Natural killer cell (primary cell): ENCODE data around the gene MOCS2. TPM values are rescaled to one million over a fixed set of nuclear protein-coding genes. Genes with fewer than 3 reads are reported as not detected.

ENCODE experiments used
- ATAC-seq, 3 donors: fragments of 150-1000 bp in 2 of 3; fragments of 200-7000 bp in 1 of 3; cut with Tn5 transposase; 1 replicate in 1 of 3; 2 replicates in 2 of 3; pipeline ENCODE4 v1.10.0; 2021; ENCODE audit warnings: mild to moderate bottlenecking in 2 of 3, moderate library complexity in 2 of 3
- DNase-seq, 2 donors: peaks; one replicate each; pipeline versions ENCODE4 v3.0.0 to v3.0.0-alpha.2; 2013 to 2021; ENCODE audit warnings: mixed read lengths in 1 of 2
- H3K27ac ChIP-seq: one replicate; pipeline ENCODE4 v1.5.1; 2013; ENCODE audit warnings: mild to moderate bottlenecking, low read length
- H3K27me3 ChIP-seq: one replicate; pipeline ENCODE4 v1.6.1; 2013; ENCODE audit warnings: low read length; ENCODE audit not compliant: control insufficient read depth, insufficient read depth
- H3K36me3 ChIP-seq: one replicate; pipeline ENCODE4 v1.6.1; 2013; ENCODE audit warnings: low read length; ENCODE audit not compliant: control insufficient read depth, insufficient read depth
- H3K4me1 ChIP-seq: one replicate; pipeline ENCODE4 v1.6.1; 2013; ENCODE audit warnings: low read length; ENCODE audit not compliant: control insufficient read depth, insufficient read depth
- H3K4me3 ChIP-seq: one replicate; pipeline ENCODE4 v1.5.1; 2013; ENCODE audit warnings: low read length
- H3K9me3 ChIP-seq: one replicate; pipeline ENCODE4 v1.6.1; 2013; ENCODE audit warnings: low read length; ENCODE audit not compliant: control insufficient read depth, insufficient read depth
- H3K27ac Mint-ChIP-seq, 2 donors: one replicate each; pipeline ENCODE4 v1.8.0; 2022; ENCODE audit warnings: mild to moderate bottlenecking in 2 of 2, mixed read lengths in 2 of 2, moderate library complexity in 1 of 2
- H3K27me3 Mint-ChIP-seq, 2 donors: one replicate each; pipeline ENCODE4 v1.8.0; 2022; ENCODE audit warnings: low read depth in 2 of 2, mixed read lengths in 2 of 2
- H3K36me3 Mint-ChIP-seq: one replicate; pipeline ENCODE4 v1.8.0; 2022; ENCODE audit warnings: mixed read lengths
- H3K4me1 Mint-ChIP-seq, 2 donors: one replicate each; pipeline ENCODE4 v1.8.0; 2022; ENCODE audit warnings: mixed read lengths in 2 of 2
- H3K4me3 Mint-ChIP-seq: one replicate; pipeline ENCODE4 v1.8.0; 2022; ENCODE audit warnings: mild to moderate bottlenecking, moderate library complexity, mixed read lengths
- H3K9me3 Mint-ChIP-seq, 2 donors: one replicate each; pipeline ENCODE4 v1.8.0; 2022; ENCODE audit warnings: mixed read lengths in 2 of 2
- CTCF ChIP-seq: fragments of 200-600 bp; IDR thresholded peaks from one replicate; pipeline ENCODE4 v1.8.0; 2022; ENCODE audit warnings: antibody characterized with exemption
- WGBS: methylation state at CpG from one replicate; pipeline ENCODE4 v1.1.7; 2013; ENCODE audit warnings: missing lambda C conversion rate; ENCODE audit not compliant: insufficient coverage; 5-methylcytosine and 5-hydroxymethylcytosine counted together
- intact Hi-C: fragments of 100-400 bp; cut with micrococcal nuclease; formaldehyde crosslinking; loops from one replicate; pipeline ENCODE4 v1.14.2; 2022
- total RNA-seq, 4 donors: library from RNA; stranded (reverse); fragments of 120-200 nt in 1 of 4; gene quantifications; one replicate each; pipeline versions ENCODE4 v1.2.3 to v1.2.4, GENCODE V29; 2013 to 2022

MOCS2 gene, protein sequence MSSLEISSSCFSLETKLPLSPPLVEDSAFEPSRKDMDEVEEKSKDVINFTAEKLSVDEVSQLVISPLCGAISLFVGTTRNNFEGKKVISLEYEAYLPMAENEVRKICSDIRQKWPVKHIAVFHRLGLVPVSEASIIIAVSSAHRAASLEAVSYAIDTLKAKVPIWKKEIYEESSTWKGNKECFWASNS
- 10 to 100 TPM; 13.8 to 15.9 (median 14.7) TPM for total RNA-seq
- total RNA-seq (2013): 28.0 TPM

DNA sequence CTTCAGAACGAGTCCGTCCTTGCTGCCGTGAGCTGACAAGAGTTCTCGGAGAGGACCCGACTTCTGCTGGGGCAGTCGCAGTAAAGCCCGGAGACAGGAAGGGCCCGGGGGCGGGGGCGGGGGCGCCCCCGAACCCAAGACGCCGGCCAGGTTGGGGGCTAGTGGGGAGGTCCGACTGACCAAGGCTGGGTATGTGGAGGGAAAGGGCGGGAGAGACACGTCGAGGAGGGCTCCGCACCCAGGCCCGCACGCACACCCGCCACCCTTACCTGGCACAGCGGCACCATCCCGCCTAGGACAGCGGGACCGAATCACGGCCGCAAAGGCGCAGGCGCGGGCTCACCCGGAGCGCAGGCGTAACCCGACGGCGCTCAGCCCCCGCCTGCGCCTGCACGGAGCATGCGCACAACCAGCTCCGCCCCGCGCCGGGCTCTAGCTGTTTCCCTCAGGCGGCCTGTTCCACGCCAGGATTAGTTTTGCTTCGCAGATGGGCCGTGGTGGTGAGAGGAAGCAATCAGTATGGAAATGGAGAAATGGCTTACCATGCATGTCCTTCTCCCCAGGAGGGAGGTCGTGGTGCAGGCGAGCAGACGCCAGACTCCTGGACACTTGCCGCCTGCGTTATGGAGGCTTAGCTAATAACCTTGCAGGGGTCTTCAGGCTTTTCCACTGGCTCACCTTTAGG lies at the start of gene MOCS2:
Gene MOCS2 (minus strand): TSS at position 315 of the 685 bp plus-strand sequence. CDS start 2,583 bp downstream, outside the sequence.
- 2% methylated on average over 54 of the region's 54 CpGs for WGBS
- H3K4me1 Mint-ChIP-seq: peaks cover 38 to 47% of the 10 kb centered on the region in 2 donors
- Histone ChIP-seq H3K4me1 (peaks cover 8% of the 10 kb centered on the region), H3K4me3 (peak within 1 kb of the TSS; percentile 95), H3K27ac (peak within 1 kb of the TSS; percentile 81), H3K9me3 (no peaks in the 10 kb centered on the region), H3K36me3 (peaks cover 4% of the 10 kb centered on the region), H3K27me3 (no peaks in the 10 kb centered on the region)
- DNase-seq (peak; percentile 86 to 97), ATAC-seq (peak; percentile 96 to 98 (median 96))
- no peak for TF ChIP-seq CTCF
- H3K9me3 Mint-ChIP-seq: no peaks in the 10 kb centered on the region
- peak within 1 kb of the TSS; percentile 92 for H3K27ac Mint-ChIP-seq
- no peaks in the 10 kb centered on the region for H3K27me3 Mint-ChIP-seq
- H3K4me3 Mint-ChIP-seq: peak within 1 kb of the TSS; percentile 99
- H3K36me3 Mint-ChIP-seq: no peaks in the 10 kb centered on the region
- intact Hi-C loops: no loop called here

- intact Hi-C loops: no loop called here
- Mint-ChIP-seq H3K9me3 (peaks cover 0 to 7% of the 10 kb centered on the region in 2 donors), H3K36me3 (no peaks in the 10 kb centered on the region), H3K4me1 (no peaks in the 10 kb centered on the region), H3K27ac (no peak overlapping the region), H3K4me3 (no peak overlapping the region), H3K27me3 (peaks cover 0 to 7% of the 10 kb centered on the region in 2 donors)
- no peak for TF ChIP-seq CTCF
- ATAC-seq (no peak), DNase-seq (no peak)
- WGBS: 81% methylated on average over 3 of the region's 3 CpGs
- Histone ChIP-seq H3K27ac (no peak overlapping the region), H3K4me1 (no peaks in the 10 kb centered on the region), H3K27me3 (no peaks in the 10 kb centered on the region), H3K4me3 (no peak overlapping the region), H3K36me3 (no peaks in the 10 kb centered on the region), H3K9me3 (no peaks in the 10 kb centered on the region)
These were observed 42.3 kb upstream of the MOCS2 start for GRCh38 chr5:53151713-53152458.

DNA sequence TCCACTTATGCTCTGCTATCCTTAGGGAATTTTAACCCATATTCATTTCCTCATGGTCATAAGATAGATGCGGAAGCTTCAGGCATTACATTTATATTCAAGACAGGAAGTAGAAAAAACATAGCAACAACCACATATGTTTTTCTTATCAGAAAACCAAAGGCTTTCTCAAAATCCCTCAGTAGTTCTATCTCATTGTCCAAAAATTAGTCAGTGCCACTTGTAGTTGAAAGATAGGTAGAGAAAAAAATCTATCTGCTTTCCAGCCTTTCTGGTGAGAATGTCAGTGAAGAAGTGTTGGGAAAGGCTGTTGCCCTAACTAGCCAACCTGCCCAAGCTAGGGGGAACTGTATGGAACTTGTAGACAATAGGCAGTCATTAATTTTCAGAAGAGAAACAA lies 23.5 kb upstream of the MOCS2 start:
- intact Hi-C loops: no loop called here
- WGBS: 86% methylated on average over 1 of the region's 1 CpG
- Histone ChIP-seq H3K9me3 (no peaks in the 10 kb centered on the region), H3K4me1 (no peaks in the 10 kb centered on the region), H3K27me3 (no peaks in the 10 kb centered on the region), H3K4me3 (no peak overlapping the region), H3K36me3 (no peaks in the 10 kb centered on the region), H3K27ac (no peak overlapping the region)
- H3K36me3 Mint-ChIP-seq: no peaks in the 10 kb centered on the region
- TF ChIP-seq CTCF: no peak
- H3K27ac Mint-ChIP-seq: no peak overlapping the region
- peaks cover 7 to 13% of the 10 kb centered on the region in 2 donors for H3K27me3 Mint-ChIP-seq
- H3K4me3 Mint-ChIP-seq: no peak overlapping the region
- no peaks in the 10 kb centered on the region for H3K4me1 Mint-ChIP-seq
- no peaks in the 10 kb centered on the region for H3K9me3 Mint-ChIP-seq
- no peak for DNase-seq
- ATAC-seq: no peak
